Measurements from ENCODE around the gene SHISA3. TPM values are rescaled to one million over a fixed set of nuclear protein-coding genes. Genes with fewer than 3 reads are reported as not detected.

Gene SHISA3
- total and polyA plus RNA-seq, 12 donors, result 1.5 to 19.0 (median 3.4) TPM

DNA sequence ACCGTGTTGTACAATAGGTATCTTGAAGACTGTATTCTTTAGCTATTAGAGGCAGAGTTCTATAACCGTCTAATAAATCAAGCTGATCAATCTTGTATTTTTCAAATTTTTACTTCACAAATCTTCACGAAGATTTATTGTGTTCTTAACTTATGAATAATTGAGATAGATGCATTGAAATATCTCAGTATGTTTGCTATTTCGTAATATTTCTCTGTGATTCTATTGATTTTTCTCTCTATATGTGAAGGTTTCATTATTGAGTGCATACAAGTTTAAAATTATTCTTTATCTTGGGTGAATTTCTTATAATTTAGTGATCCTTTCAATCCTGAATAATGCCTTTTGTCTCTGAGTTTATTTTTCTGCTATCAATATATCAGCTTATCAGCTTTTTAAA, 19.8 kb upstream of the SHISA3 start:
- DNase-seq, result no peak
- Histone ChIP-seq H3K4me1 (no peaks in the 10 kb centered on the region), H3K27me3 (peaks cover 0 to 11% (median 0%) of the 10 kb centered on the region in 7 donors), H3K9me3 (no peaks in the 10 kb centered on the region), H3K4me3 (no peak overlapping the region), H3K36me3 (no peaks in the 10 kb centered on the region), H3K27ac (no peak overlapping the region)
- no peak for TF ChIP-seq CTCF (IDR thresholded peaks at IDR 0.05)
- WGBS, 2 donors, result 91 to 92% methylated on average over 4 of the region's 4 CpGs
- no peak for ATAC-seq
- intact Hi-C loops (cut with DNase I), result loop anchor here in 1 of 10 donors (10.0 kb wide), 1 partner anchor 93 kb away; no protein-coding TSS in a partner anchor

DNA sequence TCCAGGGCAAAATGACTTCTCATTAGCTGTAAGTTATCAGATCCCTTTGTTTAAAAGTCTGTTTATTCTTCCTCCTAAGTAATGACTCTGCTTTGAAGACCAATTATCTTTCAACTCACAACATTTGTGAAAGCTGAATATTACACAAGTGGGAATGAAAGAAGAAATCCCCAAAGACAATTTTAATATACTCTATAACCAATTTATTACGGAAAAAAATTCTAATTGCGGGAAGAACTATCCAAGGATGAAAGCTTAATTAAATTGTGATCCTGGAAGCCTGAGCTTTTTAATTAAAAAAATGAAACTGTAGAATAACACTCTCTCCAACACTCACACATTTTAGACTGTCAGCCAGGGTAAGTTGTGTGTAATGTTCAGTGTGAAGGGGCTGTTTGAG, 15.6 kb upstream of the SHISA3 start:
- intact Hi-C loops (cut with DNase I), result no loop called here
- DNase-seq (no peak), ATAC-seq (no peak)
- no peak for TF ChIP-seq CTCF (IDR thresholded peaks at IDR 0.05)
- Histone ChIP-seq H3K4me3 (no peak overlapping the region), H3K4me1 (no peaks in the 10 kb centered on the region), H3K9me3 (no peaks in the 10 kb centered on the region), H3K27ac (no peak overlapping the region), H3K36me3 (no peaks in the 10 kb centered on the region), H3K27me3 (peaks cover 0 to 11% (median 0%) of the 10 kb centered on the region in 7 donors)
- 96 to 97% methylated on average over 2 of the region's 2 CpGs for WGBS, 2 donors

- no peaks in the 10 kb centered on the region for H3K36me3 ChIP-seq
- intact Hi-C loops (cut with DNase I), result no loop called here
- DNase-seq (no peak), ATAC-seq (no peak)
- H3K4me1 ChIP-seq, result no peaks in the 10 kb centered on the region
- H3K27ac ChIP-seq, result no peak overlapping the region
- H3K9me3 ChIP-seq, result no peaks in the 10 kb centered on the region
- no peak for TF ChIP-seq CTCF (IDR thresholded peaks at IDR 0.05)
- WGBS, 2 donors, result 97 to 100% methylated on average over 1 of the region's 1 CpG
- peaks cover 0 to 11% (median 0%) of the 10 kb centered on the region in 7 donors for H3K27me3 ChIP-seq
- no peak overlapping the region for H3K4me3 ChIP-seq
These were observed 11.8 kb upstream of the SHISA3 start for GRCh38 chr4:42385516-42385915.

- no peaks in the 10 kb centered on the region for H3K36me3 ChIP-seq
- H3K9me3 ChIP-seq, result no peaks in the 10 kb centered on the region
- peaks cover 0 to 13% (median 6%) of the 10 kb centered on the region in 7 donors for H3K27me3 ChIP-seq
- H3K4me1 ChIP-seq, result peaks cover 0 to 4% (median 0%) of the 10 kb centered on the region in 9 donors
- no peak for ATAC-seq
- no peak overlapping the region for H3K4me3 ChIP-seq
- no peak for TF ChIP-seq CTCF (IDR thresholded peaks at IDR 0.05)
- DNase-seq, result no peak
- no peak overlapping the region for H3K27ac ChIP-seq
- intact Hi-C loops (cut with DNase I), result loop anchor here in 1 of 10 donors (10.0 kb wide), 1 partner anchor 114 kb away; no protein-coding TSS in a partner anchor
- WGBS, 2 donors, result 67 to 78% methylated on average over 10 of the region's 10 CpGs
These were observed 6.5 kb upstream of the SHISA3 start for GRCh38 chr4:42390622-42391354.

Data from heart right ventricle (tissue), 16 donors.